GM18508 (cell line): ENCODE results near the gene TCERG1.

ENCODE experiments used
- ATAC-seq: cut with Tn5 transposase; IDR thresholded peaks from one replicate; pipeline ENCODE4 v1.9.1; 2021; ENCODE audit warnings: moderate number of reproducible peaks; ENCODE audit not compliant: insufficient read depth, unreplicated experiment

The TCERG1 gene

GRCh38 chr5:146450002-146450401, 2.9 kb downstream of the TCERG1 start:
- no peak for ATAC-seq

- ATAC-seq = no peak
Observed at GRCh38 chr5:146451411-146451810, 4.3 kb downstream of the TCERG1 start.

GRCh38 chr5:146457431-146457830, 10.3 kb downstream of the TCERG1 start:
- no peak for ATAC-seq

- ATAC-seq = no peak
Observed at GRCh38 chr5:146458894-146459293, 11.8 kb downstream of the TCERG1 start.

GRCh38 chr5:146461319-146461718, 14.2 kb downstream of the TCERG1 start:
- no peak for ATAC-seq

GRCh38 chr5:146463446-146463845, 16.3 kb downstream of the TCERG1 start:
- no peak for ATAC-seq

- no peak for ATAC-seq
Observed at GRCh38 chr5:146466521-146467349, 19.6 kb downstream of the TCERG1 start.

- no peak for ATAC-seq
Observed at GRCh38 chr5:146467760-146468159, 20.6 kb downstream of the TCERG1 start.

GRCh38 chr5:146474065-146474464, 26.9 kb downstream of the TCERG1 start:
- ATAC-seq = no peak

- ATAC-seq = no peak
Observed at GRCh38 chr5:146475190-146475780, 28.2 kb downstream of the TCERG1 start.

GRCh38 chr5:146475906-146476305, 28.8 kb downstream of the TCERG1 start:
- no peak for ATAC-seq

- no peak for ATAC-seq
Observed at GRCh38 chr5:146482775-146483174, 35.6 kb downstream of the TCERG1 start.

GRCh38 chr5:146484714-146485391, 37.7 kb downstream of the TCERG1 start:
- no peak for ATAC-seq

- ATAC-seq = no peak
Observed at GRCh38 chr5:146490089-146490843, 43.1 kb downstream of the TCERG1 start.

GRCh38 chr5:146494656-146495055, 47.5 kb downstream of the TCERG1 start:
- ATAC-seq = no peak

- ATAC-seq = no peak
Observed at GRCh38 chr5:146499680-146500079, 52.5 kb downstream of the TCERG1 start.

GRCh38 chr5:146507428-146507827, 60.3 kb downstream of the TCERG1 start:
- no peak for ATAC-seq

- ATAC-seq = no peak
Observed at GRCh38 chr5:146510559-146511125, 63.5 kb downstream of the TCERG1 start.

GRCh38 chr5:146513462-146513861, 66.3 kb downstream of the TCERG1 start:
- no peak for ATAC-seq

- no peak for ATAC-seq
Observed at GRCh38 chr5:146514575-146514974, 67.4 kb downstream of the TCERG1 start.
